Mesenchymal stem cell (in vitro differentiated cells and primary cell): ENCODE data around the gene PPL.

Experiments used
- DNase-seq: peaks from one replicate; pipeline ENCODE4 v3.0.0-alpha.2; 2013
- H2AFZ ChIP-seq: one replicate; pipeline ENCODE4 v1.6.1; 2013; ENCODE audit warnings: low read depth, mild to moderate bottlenecking, control low read depth, inconsistent platforms, low read length, moderate library complexity
- H2AK5ac ChIP-seq: 2 replicates; pipeline ENCODE4 v1.6.1; 2013; ENCODE audit warnings: low read length, moderate library complexity, mild to moderate bottlenecking, inconsistent platforms; ENCODE audit not compliant: severe bottlenecking
- H2BK120ac ChIP-seq: one replicate; pipeline ENCODE4 v1.6.1; 2013; ENCODE audit warnings: low read depth, mild to moderate bottlenecking, inconsistent platforms, low read length, moderate library complexity
- H2BK12ac ChIP-seq, 2 experiments: one replicate each; pipeline ENCODE4 v1.6.1; 2013; ENCODE audit warnings: inconsistent platforms in 2 of 2, low read length in 2 of 2, mild to moderate bottlenecking in 2 of 2, moderate library complexity in 2 of 2, control low read depth in 1 of 2
- H2BK15ac ChIP-seq: one replicate; pipeline ENCODE4 v1.6.1; 2013; ENCODE audit warnings: mild to moderate bottlenecking, low read depth, inconsistent platforms; ENCODE audit not compliant: poor library complexity, severe bottlenecking
- H2BK5ac ChIP-seq: 2 replicates; pipeline ENCODE4 v1.6.1; 2013; ENCODE audit warnings: low read depth, mild to moderate bottlenecking, low read length, control low read depth, inconsistent platforms; ENCODE audit not compliant: poor library complexity, severe bottlenecking
- H3K14ac ChIP-seq, 2 experiments: one replicate each; pipeline ENCODE4 v1.6.1; 2013; ENCODE audit warnings: inconsistent platforms in 2 of 2, low read length in 2 of 2, control low read depth in 1 of 2, mild to moderate bottlenecking in 1 of 2, moderate library complexity in 1 of 2
- H3K18ac ChIP-seq, 2 experiments: one replicate each; pipeline ENCODE4 v1.6.1; 2013; ENCODE audit warnings: inconsistent platforms in 2 of 2, low read length in 2 of 2, control low read depth in 1 of 2, low read depth in 1 of 2, mild to moderate bottlenecking in 1 of 2
- H3K23ac ChIP-seq, 2 experiments: one replicate each; pipeline ENCODE4 v1.6.1; 2013; ENCODE audit warnings: inconsistent platforms in 2 of 2, low read length in 2 of 2, mild to moderate bottlenecking in 2 of 2, moderate library complexity in 2 of 2, control low read depth in 1 of 2
- H3K27ac ChIP-seq: 2 replicates; pipeline ENCODE4 v1.5.1; 2013; ENCODE audit warnings: mild to moderate bottlenecking, moderate library complexity, low read length, control low read depth, inconsistent platforms; ENCODE audit not compliant: poor library complexity, severe bottlenecking
- H3K27me3 ChIP-seq, 2 experiments: 2 replicates each; pipeline versions ENCODE4 v1.6.1 to v1.7.0; 2013; ENCODE audit warnings: low read length in 2 of 2, mild to moderate bottlenecking in 2 of 2, moderate library complexity in 2 of 2, control low read depth in 1 of 2, inconsistent platforms in 1 of 2; ENCODE audit not compliant: control insufficient read depth in 1 of 2, insufficient read depth in 1 of 2
- H3K36me3 ChIP-seq, 2 experiments: 2 replicates each; pipeline versions ENCODE4 v1.6.1 to v1.7.0; 2013; ENCODE audit warnings: low read length in 2 of 2, control low read depth in 1 of 2, inconsistent platforms in 1 of 2, low read depth in 1 of 2, mild to moderate bottlenecking in 1 of 2; ENCODE audit not compliant: insufficient read depth in 2 of 2, control insufficient read depth in 1 of 2
- H3K4ac ChIP-seq, 2 experiments: one replicate each; pipeline ENCODE4 v1.6.1; 2013; ENCODE audit warnings: inconsistent platforms in 2 of 2, low read length in 2 of 2, mild to moderate bottlenecking in 2 of 2, moderate library complexity in 2 of 2, control low read depth in 1 of 2, low read depth in 1 of 2
- H3K4me1 ChIP-seq: 2 replicates; pipeline ENCODE4 v1.6.1; 2013; ENCODE audit warnings: low read depth, low read length, control low read depth; ENCODE audit not compliant: control insufficient read depth, insufficient read depth
- H3K4me2 ChIP-seq: 2 replicates; pipeline ENCODE4 v1.6.1; 2013; ENCODE audit warnings: low read length, mild to moderate bottlenecking, inconsistent platforms; ENCODE audit not compliant: poor library complexity, severe bottlenecking
- H3K4me3 ChIP-seq, 2 experiments: 2 replicates each; pipeline versions ENCODE4 v1.5.1 to v1.7.0; 2013; ENCODE audit warnings: low read length in 2 of 2, mild to moderate bottlenecking in 2 of 2, control low read depth in 1 of 2, low read depth in 1 of 2; ENCODE audit not compliant: insufficient read depth in 1 of 2
- H3K79me1 ChIP-seq: replicated peaks from 2 replicates; pipeline ENCODE4 v1.6.1; 2013; ENCODE audit warnings: mild to moderate bottlenecking, control low read depth, low read length, inconsistent platforms; ENCODE audit not compliant: poor library complexity, severe bottlenecking
- H3K9ac ChIP-seq: 2 replicates; pipeline ENCODE4 v1.7.0; 2013; ENCODE audit warnings: mild to moderate bottlenecking, low read length, moderate library complexity
- H3K9me3 ChIP-seq: 2 replicates; pipeline ENCODE4 v1.7.0; 2013; ENCODE audit warnings: mild to moderate bottlenecking, low read length; ENCODE audit not compliant: control insufficient read depth
- H4K8ac ChIP-seq: one replicate; pipeline ENCODE4 v1.6.1; 2013; ENCODE audit warnings: inconsistent platforms, mild to moderate bottlenecking, low read length, moderate library complexity
- H4K91ac ChIP-seq: one replicate; pipeline ENCODE4 v1.6.1; 2013; ENCODE audit warnings: mild to moderate bottlenecking, low read length, inconsistent platforms
- WGBS: methylation state at CpG from one replicate; pipeline ENCODE4 v1.1.7; 2013; ENCODE audit warnings: mixed read lengths; 5-methylcytosine and 5-hydroxymethylcytosine counted together

PPL gene

DNA sequence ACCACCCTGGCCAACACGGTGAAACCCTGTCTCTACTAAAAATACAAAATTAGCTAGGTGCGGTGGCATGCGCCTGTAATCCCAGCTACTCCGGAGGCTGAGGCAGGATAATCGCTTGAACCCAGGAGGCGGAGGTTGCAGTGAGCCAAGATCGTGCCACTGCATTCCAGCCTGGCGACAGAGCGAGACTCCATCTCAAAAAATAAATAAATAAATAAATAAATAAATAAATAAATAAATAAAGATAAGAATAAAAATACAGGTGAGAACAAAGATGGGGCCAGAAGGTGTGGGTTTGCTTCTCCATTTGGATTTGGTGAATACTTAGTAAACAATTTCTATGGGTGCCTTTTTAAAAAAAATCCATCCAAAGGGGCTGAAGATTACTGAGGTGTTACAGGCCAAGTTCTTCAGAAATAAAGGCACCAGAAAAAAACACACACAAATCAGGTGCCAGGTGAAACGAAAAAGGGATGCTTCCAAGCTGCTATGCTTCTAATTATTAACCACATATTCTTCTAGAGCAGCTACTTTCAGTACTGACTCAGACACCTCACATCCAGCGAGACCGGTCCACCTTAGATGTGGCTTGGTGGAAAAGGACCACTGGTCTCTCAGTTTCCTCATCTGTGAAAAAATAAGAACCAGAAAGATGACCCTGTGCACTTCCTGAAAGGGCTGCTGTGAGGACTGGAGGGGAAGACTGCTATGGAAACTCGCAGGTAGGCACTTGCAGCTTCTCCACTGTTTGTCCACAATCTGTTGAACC, 99.0 kb downstream of the PPL start:
- H3K4me1 ChIP-seq: peaks cover 3% of the 10 kb centered on the region
- 86% methylated on average over 5 of the region's 13 CpGs for WGBS
- H3K27ac ChIP-seq: no peak overlapping the region
- no peak for DNase-seq
- H4K91ac ChIP-seq: no peak overlapping the region
- no peak overlapping the region for H2AK5ac ChIP-seq
- H2AFZ ChIP-seq: no peak overlapping the region
- H2BK5ac ChIP-seq: no peak overlapping the region
- H4K8ac ChIP-seq: no peak overlapping the region
- no peak overlapping the region for H3K14ac ChIP-seq
- H3K27me3 ChIP-seq: no peaks in the 10 kb centered on the region
- H3K4ac ChIP-seq: no peak overlapping the region
- H3K18ac ChIP-seq: no peak overlapping the region
- H3K4me3 ChIP-seq: no peak overlapping the region
- no peak overlapping the region for H2BK12ac ChIP-seq
- peaks cover 39% of the 10 kb centered on the region for H3K79me1 ChIP-seq
- no peak overlapping the region for H2BK15ac ChIP-seq
- no peak overlapping the region for H3K4me2 ChIP-seq
- H3K9ac ChIP-seq: no peak overlapping the region
- H3K23ac ChIP-seq: no peak overlapping the region
- no peak overlapping the region for H2BK120ac ChIP-seq
- H3K36me3 ChIP-seq: peaks cover 59 to 93% of the 10 kb centered on the region in 2 experiments
- no peaks in the 10 kb centered on the region for H3K9me3 ChIP-seq

DNA sequence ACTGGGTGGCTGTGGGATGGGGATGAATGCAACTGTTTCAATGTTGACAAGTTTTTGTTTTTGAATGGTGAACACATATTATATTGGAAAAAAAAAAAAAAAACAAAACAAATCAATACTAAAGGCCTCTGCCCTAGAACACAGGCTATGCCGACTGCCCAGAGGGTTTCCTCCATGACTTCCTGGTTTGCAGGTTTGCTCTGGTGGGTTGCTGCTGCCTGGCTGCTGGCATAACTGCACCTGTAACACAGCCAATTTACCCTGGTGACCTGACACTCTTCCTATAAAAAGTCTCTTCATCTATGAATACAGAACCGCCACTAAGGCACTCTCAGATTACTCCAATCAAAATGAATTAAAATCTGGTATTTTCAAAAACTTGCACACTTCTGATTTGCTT, 100.2 kb downstream of the PPL start:
- 97% methylated on average over 2 of the region's 2 CpGs for WGBS

DNA sequence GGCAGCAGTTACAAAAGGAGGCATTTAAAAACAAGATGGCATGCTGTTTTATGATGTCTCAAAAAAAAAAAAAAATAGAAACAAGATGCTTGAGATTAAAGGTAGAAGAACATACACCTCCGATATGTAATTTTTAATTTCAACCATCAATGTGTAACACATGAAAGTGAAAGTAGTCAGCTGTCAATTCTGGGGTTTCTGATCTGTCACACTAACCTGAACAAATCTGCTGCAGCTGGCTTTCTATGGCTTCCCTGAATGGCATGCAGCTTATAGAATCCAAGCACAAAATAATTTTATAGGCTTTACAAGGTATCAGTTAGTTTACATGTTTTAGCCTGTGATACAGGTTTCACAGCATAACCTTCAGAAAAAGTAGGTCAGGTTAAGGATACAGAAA, 103.4 kb downstream of the PPL start:
- Histone ChIP-seq H3K14ac (no peak overlapping the region), H2AK5ac (no peak overlapping the region), H3K4ac (no peak overlapping the region), H3K27me3 (no peaks in the 10 kb centered on the region), H2BK5ac (no peak overlapping the region), H3K18ac (no peak overlapping the region), H3K79me1 (peaks cover 58% of the 10 kb centered on the region), H2BK12ac (no peak overlapping the region), H4K8ac (no peak overlapping the region), H4K91ac (no peak overlapping the region), H3K4me1 (peaks cover 3% of the 10 kb centered on the region), H3K36me3 (peaks cover 68 to 92% of the 10 kb centered on the region in 2 experiments), H3K9ac (no peak overlapping the region), H2AFZ (no peak overlapping the region), H2BK15ac (no peak overlapping the region), H3K9me3 (no peaks in the 10 kb centered on the region), H2BK120ac (no peak overlapping the region), H3K27ac (no peak overlapping the region), H3K23ac (no peak overlapping the region), H3K4me3 (no peak overlapping the region), H3K4me2 (no peak overlapping the region)
- no peak for DNase-seq
- 100% methylated on average over 1 of the region's 1 CpG for WGBS

More for the DNA sequence above, 100.2 kb downstream of the PPL start:
- peaks cover 45% of the 10 kb centered on the region for H3K79me1 ChIP-seq
- H2BK15ac ChIP-seq: no peak overlapping the region
- H3K23ac ChIP-seq: no peak overlapping the region
- H2BK12ac ChIP-seq: no peak overlapping the region
- H3K36me3 ChIP-seq: peaks cover 56 to 93% of the 10 kb centered on the region in 2 experiments
- no peak overlapping the region for H3K27ac ChIP-seq
- no peak overlapping the region for H4K8ac ChIP-seq
- H2AK5ac ChIP-seq: no peak overlapping the region
- H3K4ac ChIP-seq: no peak overlapping the region
- H3K14ac ChIP-seq: no peak overlapping the region
- no peak for DNase-seq
- no peak overlapping the region for H3K18ac ChIP-seq
- H3K4me1 ChIP-seq: peaks cover 3% of the 10 kb centered on the region
- no peak overlapping the region for H2BK120ac ChIP-seq
- no peaks in the 10 kb centered on the region for H3K27me3 ChIP-seq
- no peaks in the 10 kb centered on the region for H3K9me3 ChIP-seq
- no peak overlapping the region for H3K4me2 ChIP-seq
- H3K4me3 ChIP-seq: no peak overlapping the region
- H3K9ac ChIP-seq: no peak overlapping the region
- no peak overlapping the region for H2BK5ac ChIP-seq
- H2AFZ ChIP-seq: no peak overlapping the region
- H4K91ac ChIP-seq: no peak overlapping the region

DNA sequence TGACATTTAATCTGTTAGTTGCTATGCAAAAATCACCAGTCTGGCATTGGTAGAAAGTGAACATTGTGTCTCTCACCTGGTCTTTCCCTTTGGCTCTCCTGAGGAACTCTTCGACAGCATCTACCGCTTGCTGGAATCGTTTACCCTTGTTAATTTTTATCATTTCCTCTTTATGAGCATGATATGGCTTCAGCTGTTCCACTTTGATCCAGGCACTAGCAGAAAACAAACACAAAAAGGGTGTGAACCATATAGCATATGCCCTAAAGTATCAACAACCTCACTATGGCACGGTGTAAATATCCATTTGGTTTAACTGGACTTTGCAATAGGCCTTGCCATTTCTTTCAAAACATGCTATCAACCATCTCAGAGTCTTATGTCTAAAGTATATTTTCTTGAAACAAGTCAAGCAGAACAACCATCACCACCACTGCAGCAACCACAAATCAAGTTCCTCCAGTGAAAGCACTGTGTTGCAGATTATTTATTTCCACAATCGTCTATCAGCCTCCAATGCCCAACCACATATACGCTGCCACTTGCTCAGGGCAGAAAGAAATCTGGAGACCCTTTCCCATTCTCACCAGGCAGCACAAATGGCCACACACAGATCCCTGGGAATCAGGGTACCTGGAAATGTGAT, 104.1 kb downstream of the PPL start:
- peaks cover 66 to 90% of the 10 kb centered on the region in 2 experiments for H3K36me3 ChIP-seq
- H3K4me3 ChIP-seq: no peak overlapping the region
- no peak overlapping the region for H2AFZ ChIP-seq
- no peak overlapping the region for H3K4ac ChIP-seq
- H3K4me1 ChIP-seq: peaks cover 3% of the 10 kb centered on the region
- H4K91ac ChIP-seq: no peak overlapping the region
- H2BK12ac ChIP-seq: no peak overlapping the region
- H3K14ac ChIP-seq: no peak overlapping the region
- H3K18ac ChIP-seq: no peak overlapping the region
- no peak overlapping the region for H3K27ac ChIP-seq
- H2AK5ac ChIP-seq: no peak overlapping the region
- no peak overlapping the region for H3K4me2 ChIP-seq
- no peaks in the 10 kb centered on the region for H3K9me3 ChIP-seq
- no peak overlapping the region for H2BK15ac ChIP-seq
- H2BK5ac ChIP-seq: no peak overlapping the region
- peaks cover 58% of the 10 kb centered on the region for H3K79me1 ChIP-seq
- DNase-seq: no peak
- no peaks in the 10 kb centered on the region for H3K27me3 ChIP-seq
- H2BK120ac ChIP-seq: no peak overlapping the region
- no peak overlapping the region for H3K23ac ChIP-seq
- no peak overlapping the region for H3K9ac ChIP-seq
- no peak overlapping the region for H4K8ac ChIP-seq
- WGBS: over 99% methylated on average over 5 of the region's 6 CpGs
